Renal cortex interstitium (tissue), 11 donors: ENCODE data around the gene EIF2S1. TPM values are rescaled to one million over a fixed set of nuclear protein-coding genes. Genes with fewer than 3 reads are reported as not detected.
A peak's percentile ranks its signal among the peaks of the same experiment; 100 is the strongest.

ENCODE experiments used
- DNase-seq, 11 donors: peaks; one replicate each; pipeline ENCODE4 v3.0.0-alpha.2; 2013; ENCODE audit warnings: low read depth in 9 of 11, low spot score in 4 of 11; ENCODE audit errors: extremely low read depth in 1 of 11
- polyA plus RNA-seq, 3 donors: library from polyadenylated mRNA; unstranded; fragments of 120-200 nt; gene quantifications; one replicate each; pipeline ENCODE4 v1.2.1, GENCODE V29; 2013; ENCODE audit not compliant: insufficient read length in 3 of 3

Gene EIF2S1
- polyA plus RNA-seq, 3 donors: 91.8 to 115 (median 114) TPM

- peak in 2 of 11 donors; percentile 0 to 1 for DNase-seq
Observed at GRCh38 chr14:67358924-67359774, 979 bp upstream of the EIF2S1 start.

DNA sequence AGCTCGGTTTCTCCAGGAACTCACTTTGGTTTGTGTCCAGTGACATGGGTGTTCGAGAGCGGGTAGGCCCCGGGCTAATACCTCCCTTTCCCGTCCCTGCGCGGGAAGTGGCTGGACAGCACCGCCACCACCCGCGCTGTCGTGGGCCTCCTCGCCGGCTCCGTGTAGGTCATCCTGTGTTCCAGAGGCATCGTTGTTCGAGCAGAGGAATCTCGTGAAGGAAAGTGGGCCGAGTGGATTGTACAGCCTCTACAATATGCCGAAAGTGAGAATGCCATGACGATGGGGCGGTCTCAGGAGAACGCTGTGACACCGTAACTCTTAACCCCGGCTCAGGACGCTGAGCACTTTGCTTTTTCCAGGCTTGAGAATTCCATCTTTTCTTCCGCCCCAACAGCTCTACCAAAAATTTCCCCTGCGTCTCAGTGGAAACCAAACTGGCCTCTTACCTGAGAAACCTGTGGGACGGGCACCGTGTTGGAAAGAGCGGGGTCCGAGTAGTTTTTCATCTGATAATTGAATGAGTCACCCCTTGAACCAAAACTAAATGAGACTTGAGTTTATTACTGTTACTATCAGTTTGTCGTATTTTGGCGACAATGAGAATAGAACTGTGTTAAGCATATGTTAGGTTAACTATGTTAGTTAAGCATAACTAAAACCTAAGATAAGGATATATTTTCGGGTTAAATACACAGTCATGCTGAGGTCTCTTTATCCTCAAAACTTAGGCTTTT is 510 bp downstream of the EIF2S1 start:
- no peak for DNase-seq

DNA sequence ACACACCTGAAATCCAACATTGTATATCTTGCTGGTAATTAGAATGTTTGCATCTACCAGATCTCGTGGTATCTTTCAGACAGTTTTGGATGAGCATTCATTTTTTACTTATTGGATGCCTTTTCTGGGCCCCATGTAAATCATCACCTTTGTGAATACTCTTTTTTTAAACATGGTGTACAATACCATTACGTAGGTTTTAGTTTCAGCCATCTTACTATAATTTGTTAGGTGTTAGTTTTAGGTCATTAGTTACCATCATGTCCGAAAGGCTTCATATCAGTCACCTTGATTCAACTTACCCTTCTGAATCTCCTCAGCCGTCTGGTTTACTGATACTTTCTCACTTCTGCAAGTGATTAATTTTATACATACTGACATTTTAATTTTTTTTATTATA is 5.3 kb downstream of the EIF2S1 start:
- DNase-seq: no peak

DNA sequence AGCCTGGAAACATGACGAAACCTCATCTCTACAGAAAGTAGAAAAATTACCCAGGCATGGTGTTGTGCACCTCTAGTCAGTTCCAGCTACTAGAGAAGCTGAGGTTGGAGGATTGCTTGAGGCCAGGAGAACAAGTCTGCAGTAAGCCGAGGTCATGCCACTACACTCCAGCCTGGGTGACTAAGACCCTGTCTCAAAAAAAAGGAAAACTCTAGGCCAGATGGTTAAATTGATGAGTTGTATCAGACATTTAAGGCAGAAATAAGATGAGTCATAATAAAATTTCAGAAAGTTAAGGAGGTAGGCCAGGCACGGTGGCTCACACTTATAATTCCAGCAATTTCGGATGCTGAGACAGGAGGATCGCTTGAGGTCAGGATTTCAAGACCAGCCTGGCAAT is 10.7 kb downstream of the EIF2S1 start:
- no peak for DNase-seq

DNA sequence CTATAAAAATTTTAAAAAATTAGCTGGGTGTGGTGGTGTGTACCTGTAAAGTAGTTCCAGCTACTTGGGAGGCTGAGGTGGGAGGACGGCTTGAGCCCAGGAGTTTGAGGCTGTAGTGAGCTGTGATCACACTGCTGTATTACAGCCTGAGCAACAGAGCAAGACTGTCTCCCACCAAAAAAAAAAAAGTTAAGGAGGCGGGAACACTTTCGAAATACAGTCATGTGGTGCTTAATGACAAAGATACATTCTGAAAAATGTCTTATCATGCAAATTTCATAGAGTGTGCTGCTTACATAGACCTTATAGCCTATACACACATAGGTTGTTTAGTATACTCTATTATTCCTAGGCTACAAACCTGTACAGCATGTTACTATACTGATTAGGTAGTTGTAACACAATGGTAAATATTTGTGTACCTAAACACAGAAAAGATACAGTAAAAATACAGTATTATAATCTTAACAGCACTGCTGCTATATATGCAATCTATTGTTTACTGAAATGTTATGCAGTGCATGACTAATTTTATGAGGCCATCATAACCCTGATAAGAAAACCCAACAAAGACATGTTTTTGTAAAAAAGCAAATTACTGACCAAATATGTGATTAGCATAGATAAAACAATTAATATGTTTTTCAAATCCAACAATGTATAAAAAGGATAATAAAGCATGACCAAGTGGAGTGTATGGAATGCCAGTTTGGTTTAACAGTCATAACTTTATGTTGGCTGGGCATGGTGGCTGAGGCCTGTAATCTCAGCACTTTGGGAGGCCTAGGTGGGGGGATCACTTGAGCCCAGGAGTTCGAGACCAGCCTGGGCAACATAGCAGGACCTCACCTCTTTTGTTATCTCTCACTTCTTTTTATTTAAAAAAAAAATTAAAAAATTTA is 11.4 kb downstream of the EIF2S1 start:
- no peak for DNase-seq

GRCh38 chr14:67372833-67373232 is 12.7 kb downstream of the EIF2S1 start:
- DNase-seq: no peak

DNA sequence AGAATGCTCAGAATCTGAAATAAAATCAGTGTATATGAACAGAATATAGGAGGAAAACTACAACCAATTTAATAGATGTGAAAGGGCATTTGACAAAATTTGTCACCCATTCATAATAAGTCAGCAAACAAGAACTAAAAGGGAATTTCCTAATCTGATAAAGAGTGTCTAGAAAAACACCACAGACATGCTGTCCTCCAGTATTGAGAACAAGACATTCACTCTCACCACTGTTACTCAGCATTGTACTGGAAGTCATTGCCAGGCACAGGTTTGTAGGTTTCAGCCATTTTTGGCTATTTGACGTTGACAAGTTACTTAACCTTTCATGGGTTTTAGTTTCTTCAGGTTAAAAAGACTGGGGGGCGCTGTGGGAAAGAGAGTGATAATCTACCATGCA is 13.2 kb downstream of the EIF2S1 start:
- no peak for DNase-seq

DNA sequence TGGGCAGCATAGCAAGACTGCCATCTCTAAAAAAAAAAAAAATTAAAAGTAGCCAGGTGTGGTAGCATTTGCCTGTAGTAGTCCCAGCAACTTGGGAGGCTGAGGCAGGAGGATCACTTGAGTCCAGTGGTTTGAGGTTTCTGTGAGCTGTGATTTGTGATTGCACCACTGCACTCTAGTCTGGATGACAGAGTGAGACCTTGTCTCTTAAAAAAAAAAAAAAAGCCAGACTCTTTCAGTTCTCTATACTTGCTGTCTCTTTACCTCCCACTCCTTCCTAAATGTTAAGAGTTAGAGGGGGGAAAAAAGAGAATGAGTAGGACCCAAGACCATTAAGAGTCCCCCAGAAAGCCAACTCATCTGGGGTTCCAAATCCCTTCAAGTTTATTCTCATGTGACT is 17.8 kb downstream of the EIF2S1 start:
- no peak for DNase-seq

GRCh38 chr14:67385120-67385519 is 25.0 kb downstream of the EIF2S1 start:
- no peak for DNase-seq

DNA sequence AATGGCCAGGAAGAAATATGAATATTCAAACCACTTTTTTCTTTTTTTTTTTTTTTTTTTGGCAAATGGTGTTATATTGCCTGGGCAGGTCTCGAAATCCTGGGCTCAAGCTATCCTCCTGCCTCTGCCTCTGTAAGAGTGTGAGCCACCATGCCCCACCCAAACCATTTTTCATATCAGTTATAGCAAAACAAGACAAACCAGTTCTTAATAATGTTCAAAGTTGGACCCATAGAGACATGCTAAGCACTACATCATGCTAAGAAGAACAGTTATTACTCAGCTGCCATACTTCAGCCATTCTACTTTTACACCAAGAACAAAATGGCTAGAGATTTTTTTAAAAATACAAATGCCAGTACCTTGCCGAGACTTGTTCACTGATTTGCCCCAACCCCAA is 25.5 kb downstream of the EIF2S1 start:
- DNase-seq: no peak

GRCh38 chr14:67387195-67387594 is 27.1 kb downstream of the EIF2S1 start:
- DNase-seq: no peak

GRCh38 chr14:67389275-67389674 is 29.1 kb downstream of the EIF2S1 start:
- DNase-seq: no peak

- DNase-seq: no peak
Observed at GRCh38 chr14:67389811-67390534, 29.8 kb downstream of the EIF2S1 start.

GRCh38 chr14:67391268-67391667 is 31.1 kb downstream of the EIF2S1 start:
- DNase-seq: no peak

DNA sequence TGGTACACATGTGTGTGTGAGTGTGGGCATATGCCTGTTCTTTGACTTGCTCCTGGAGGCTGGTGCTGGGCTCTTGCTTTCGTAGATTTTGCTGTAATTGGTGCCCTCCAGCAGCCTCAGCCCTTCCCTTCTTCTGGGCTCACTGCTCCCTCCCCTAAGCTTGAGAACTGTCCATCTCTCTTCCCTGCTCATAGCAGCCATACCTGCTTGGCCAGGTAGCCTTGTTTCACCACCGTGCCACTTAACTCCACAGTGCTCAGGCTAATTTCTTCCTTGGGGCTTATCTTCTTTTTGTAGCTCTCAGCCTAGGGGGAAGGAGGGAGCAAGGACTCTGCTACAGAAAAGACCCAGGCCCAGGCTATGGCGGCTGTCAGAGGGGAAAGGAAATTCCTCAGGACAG is 32.0 kb downstream of the EIF2S1 start:
- DNase-seq: no peak

DNA sequence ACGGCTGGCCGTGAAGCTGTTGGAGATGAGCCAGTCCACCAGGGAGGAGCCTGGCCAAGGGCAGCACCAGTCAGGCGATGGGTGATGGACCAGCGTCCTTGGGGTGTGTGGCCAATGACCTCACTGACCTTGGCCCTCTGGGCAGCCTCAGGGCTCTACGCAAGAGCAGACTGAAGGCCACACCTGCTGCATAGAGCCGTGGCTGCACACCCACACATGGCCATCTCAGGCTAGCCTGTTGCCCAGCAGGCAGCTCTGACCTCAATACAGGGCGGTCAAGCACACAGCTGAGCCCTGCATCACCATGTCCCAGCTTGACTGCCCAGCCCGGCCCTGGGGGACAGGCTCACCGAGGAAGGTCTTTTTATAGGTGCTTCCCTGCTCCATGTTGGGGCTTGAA is 32.7 kb downstream of the EIF2S1 start:
- no peak for DNase-seq

DNA sequence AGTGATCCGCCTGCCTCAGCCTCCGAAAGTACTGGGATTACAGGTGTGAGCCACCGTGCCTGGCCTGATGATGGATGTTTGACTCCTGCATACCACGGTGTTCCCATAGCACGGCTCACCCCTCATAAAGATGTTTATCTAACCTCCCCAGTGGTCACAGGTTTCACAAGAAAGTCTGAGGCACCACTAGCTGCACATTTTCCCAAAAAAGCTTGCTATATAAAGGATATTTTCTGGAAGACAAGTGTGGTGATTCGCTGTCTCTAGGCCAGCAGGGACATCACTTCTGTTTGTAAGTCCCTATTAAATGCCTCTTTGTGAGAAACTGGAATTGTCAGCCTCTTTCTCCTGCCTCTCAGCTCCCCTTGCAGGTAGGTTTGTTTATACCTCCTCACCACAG is 33.6 kb downstream of the EIF2S1 start:
- no peak for DNase-seq

DNA sequence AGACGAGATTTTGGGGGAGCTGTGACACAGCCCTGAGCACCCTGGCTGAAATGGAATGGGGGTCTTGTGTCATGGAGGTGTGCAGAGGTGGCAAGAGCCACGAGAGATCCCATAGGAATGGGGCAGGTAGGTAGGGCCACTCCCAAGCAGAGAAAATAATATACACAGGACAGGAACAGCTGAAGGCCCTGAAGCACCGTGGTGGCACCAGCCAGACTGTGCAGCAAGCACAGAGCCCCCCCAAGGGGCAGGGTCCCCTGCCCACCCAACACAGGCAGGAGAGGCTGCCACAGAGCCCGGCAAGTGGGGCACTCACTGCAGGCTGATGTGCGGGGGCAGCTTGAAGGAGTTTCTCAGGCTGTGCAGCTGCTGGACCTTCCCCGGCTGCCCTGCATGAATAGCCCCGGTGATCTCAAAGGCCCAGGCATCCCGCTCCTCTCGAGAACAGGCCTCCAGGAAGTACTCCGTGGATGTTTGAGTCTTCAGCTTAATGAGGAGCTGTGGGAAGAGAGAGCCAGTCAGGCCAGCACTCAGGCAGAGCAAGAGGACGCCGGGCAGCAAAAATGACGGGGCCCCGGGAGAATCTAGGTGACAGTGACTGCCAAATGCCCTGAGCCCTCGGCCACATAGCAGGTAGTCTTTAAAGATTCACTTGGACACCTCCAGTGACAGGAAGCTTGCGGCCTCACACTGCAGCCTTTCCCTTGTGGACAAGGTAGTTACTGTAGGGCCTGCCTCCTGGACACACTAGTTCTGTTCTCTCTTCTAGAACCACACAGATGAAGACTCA is 35.2 kb downstream of the EIF2S1 start:
- peak in 2 of 11 donors; percentile 1 to 3 for DNase-seq
